Central memory CD8-positive, alpha-beta T cell (primary cell): ENCODE measurements around the gene IFNA16.
"Not testable (repeated sequence)": the region's sequence is repeated elsewhere in the genome, so short reads cannot be mapped to it uniquely, and the experiment has no call there.

Source experiments
- ATAC-seq: fragments of 150-1000 bp; cut with Tn5 transposase; replicated peaks from 2 replicates; pipeline ENCODE4 v1.10.0; 2022; ENCODE audit warnings: mild to moderate bottlenecking, moderate FRiP score, moderate number of reproducible peaks; ENCODE audit not compliant: poor library complexity, severe bottlenecking; ENCODE audit errors: extremely low read depth
- DNase-seq, 2 donors: peaks; one replicate each; pipeline ENCODE4 v3.0.0; 2021; ENCODE audit warnings: low spot score in 2 of 2
- H3K27ac Mint-ChIP-seq: one replicate; pipeline ENCODE4 v1.8.0; 2022; ENCODE audit warnings: low read depth, mild to moderate bottlenecking, moderate library complexity, mixed read lengths
- H3K27me3 Mint-ChIP-seq: one replicate; pipeline ENCODE4 v1.8.0; 2022; ENCODE audit warnings: mixed read lengths
- H3K36me3 Mint-ChIP-seq: one replicate; pipeline ENCODE4 v1.8.0; 2022; ENCODE audit warnings: mild to moderate bottlenecking, moderate library complexity, mixed read lengths; ENCODE audit not compliant: insufficient read depth
- H3K4me1 Mint-ChIP-seq: one replicate; pipeline ENCODE4 v1.8.0; 2022; ENCODE audit warnings: mixed read lengths
- H3K4me3 Mint-ChIP-seq: one replicate; pipeline ENCODE4 v1.8.0; 2022; ENCODE audit warnings: mild to moderate bottlenecking, moderate library complexity, mixed read lengths
- H3K9me3 Mint-ChIP-seq: one replicate; pipeline ENCODE4 v1.8.0; 2022; ENCODE audit warnings: mixed read lengths

The IFNA16 gene

GRCh38 chr9:21217211-21217610 is at the start of gene IFNA16:
IFNA16 (minus strand) TSS chr9:21217311; CDS start chr9:21217305, 6 bp downstream.
- not testable (repeated sequence) for H3K4me3 Mint-ChIP-seq, ATAC-seq, H3K36me3 Mint-ChIP-seq, H3K4me1 Mint-ChIP-seq, H3K27ac Mint-ChIP-seq, H3K9me3 Mint-ChIP-seq, DNase-seq
- H3K27me3 Mint-ChIP-seq: peaks cover 62% of the 10 kb centered on the region

GRCh38 chr9:21265421-21266189 is 48.5 kb upstream of the IFNA16 start:
- ATAC-seq: no peak
- DNase-seq: no peak
- H3K27ac Mint-ChIP-seq: no peak overlapping the region
- H3K27me3 Mint-ChIP-seq: peaks cover 47% of the 10 kb centered on the region
- H3K4me3 Mint-ChIP-seq: no peak overlapping the region
- H3K9me3 Mint-ChIP-seq: no peaks in the 10 kb centered on the region
- H3K36me3 Mint-ChIP-seq: no peaks in the 10 kb centered on the region
- no peaks in the 10 kb centered on the region for H3K4me1 Mint-ChIP-seq

- peaks cover 2% of the 10 kb centered on the region for H3K36me3 Mint-ChIP-seq
- no peaks in the 10 kb centered on the region for H3K9me3 Mint-ChIP-seq
- DNase-seq (no peak), ATAC-seq (no peak)
- H3K4me1 Mint-ChIP-seq: peaks cover 6% of the 10 kb centered on the region
- no peak overlapping the region for H3K27ac Mint-ChIP-seq
- H3K4me3 Mint-ChIP-seq: no peak overlapping the region
- H3K27me3 Mint-ChIP-seq: peaks cover 27% of the 10 kb centered on the region
Measured at GRCh38 chr9:21255538-21256212, 38.6 kb upstream of the IFNA16 start.

GRCh38 chr9:21252721-21253547 is 35.8 kb upstream of the IFNA16 start:
- Mint-ChIP-seq H3K27ac (no peak overlapping the region), H3K36me3 (no peaks in the 10 kb centered on the region), H3K4me3 (no peak overlapping the region), H3K9me3 (no peaks in the 10 kb centered on the region), H3K27me3 (peaks cover 54% of the 10 kb centered on the region), H3K4me1 (peaks cover 6% of the 10 kb centered on the region)
- ATAC-seq (no peak), DNase-seq (no peak)

GRCh38 chr9:21251638-21252037 is 34.5 kb upstream of the IFNA16 start:
- DNase-seq (no peak), ATAC-seq (no peak)
- no peak overlapping the region for H3K4me3 Mint-ChIP-seq
- H3K27ac Mint-ChIP-seq: no peak overlapping the region
- H3K9me3 Mint-ChIP-seq: no peaks in the 10 kb centered on the region
- H3K36me3 Mint-ChIP-seq: no peaks in the 10 kb centered on the region
- peaks cover 6% of the 10 kb centered on the region for H3K4me1 Mint-ChIP-seq
- peaks cover 43% of the 10 kb centered on the region for H3K27me3 Mint-ChIP-seq

GRCh38 chr9:21251190-21251589 is 34.1 kb upstream of the IFNA16 start:
- H3K4me1 Mint-ChIP-seq: peaks cover 6% of the 10 kb centered on the region
- H3K27ac Mint-ChIP-seq: no peak overlapping the region
- no peaks in the 10 kb centered on the region for H3K36me3 Mint-ChIP-seq
- ATAC-seq (no peak), DNase-seq (no peak)
- H3K9me3 Mint-ChIP-seq: no peaks in the 10 kb centered on the region
- no peak overlapping the region for H3K4me3 Mint-ChIP-seq
- H3K27me3 Mint-ChIP-seq: peaks cover 42% of the 10 kb centered on the region

GRCh38 chr9:21244836-21245235 is 27.7 kb upstream of the IFNA16 start:
- ATAC-seq (no peak), DNase-seq (no peak)
- no peaks in the 10 kb centered on the region for H3K4me1 Mint-ChIP-seq
- H3K4me3 Mint-ChIP-seq: no peak overlapping the region
- no peaks in the 10 kb centered on the region for H3K36me3 Mint-ChIP-seq
- no peaks in the 10 kb centered on the region for H3K9me3 Mint-ChIP-seq
- H3K27me3 Mint-ChIP-seq: peaks cover 70% of the 10 kb centered on the region
- no peak overlapping the region for H3K27ac Mint-ChIP-seq

- Mint-ChIP-seq H3K27me3 (peaks cover 63% of the 10 kb centered on the region), H3K4me1 (peaks cover 5% of the 10 kb centered on the region), H3K4me3 (no peak within 1 kb of the TSS), H3K27ac (no peak within 1 kb of the TSS), H3K36me3 (no peaks in the 10 kb centered on the region), H3K9me3 (no peaks in the 10 kb centered on the region)
- ATAC-seq (no peak), DNase-seq (no peak)
Measured at GRCh38 chr9:21239911-21240310, 22.8 kb upstream of the IFNA16 start, which contains the start of gene IFNA14. IFNA14 (minus strand) TSS chr9:21240005; CDS start chr9:21239935, 70 bp downstream.

GRCh38 chr9:21236360-21236714 is 19.2 kb upstream of the IFNA16 start:
- peaks cover 35% of the 10 kb centered on the region for H3K27me3 Mint-ChIP-seq
- H3K36me3 Mint-ChIP-seq, H3K9me3 Mint-ChIP-seq, H3K4me3 Mint-ChIP-seq, DNase-seq, H3K4me1 Mint-ChIP-seq, H3K27ac Mint-ChIP-seq: not testable (repeated sequence)
- peak; percentile 52 for ATAC-seq

GRCh38 chr9:21235468-21236359 is 18.6 kb upstream of the IFNA16 start:
- H3K27ac Mint-ChIP-seq, H3K4me1 Mint-ChIP-seq, H3K9me3 Mint-ChIP-seq, H3K4me3 Mint-ChIP-seq, DNase-seq, H3K36me3 Mint-ChIP-seq: not testable (repeated sequence)
- peak; percentile 52 for ATAC-seq
- H3K27me3 Mint-ChIP-seq: peaks cover 33% of the 10 kb centered on the region

- no peak for ATAC-seq
Measured at GRCh38 chr9:21234153-21234687, 17.1 kb upstream of the IFNA16 start.

GRCh38 chr9:21233258-21233657 is 16.1 kb upstream of the IFNA16 start:
- DNase-seq (no peak), ATAC-seq (no peak)
- peaks cover 5% of the 10 kb centered on the region for H3K4me1 Mint-ChIP-seq
- no peak overlapping the region for H3K27ac Mint-ChIP-seq
- no peaks in the 10 kb centered on the region for H3K36me3 Mint-ChIP-seq
- peaks cover 18% of the 10 kb centered on the region for H3K27me3 Mint-ChIP-seq
- no peak overlapping the region for H3K4me3 Mint-ChIP-seq
- H3K9me3 Mint-ChIP-seq: no peaks in the 10 kb centered on the region

More at GRCh38 chr9:21234153-21234687, 17.1 kb upstream of the IFNA16 start:
- Mint-ChIP-seq H3K4me3 (no peak overlapping the region), H3K27ac (no peak overlapping the region), H3K9me3 (no peaks in the 10 kb centered on the region), H3K36me3 (no peaks in the 10 kb centered on the region), H3K27me3 (peaks cover 23% of the 10 kb centered on the region), H3K4me1 (peaks cover 5% of the 10 kb centered on the region)
- DNase-seq: no peak
